Measurements from ENCODE around the gene PHLDB1.

PHLDB1 gene

DNA sequence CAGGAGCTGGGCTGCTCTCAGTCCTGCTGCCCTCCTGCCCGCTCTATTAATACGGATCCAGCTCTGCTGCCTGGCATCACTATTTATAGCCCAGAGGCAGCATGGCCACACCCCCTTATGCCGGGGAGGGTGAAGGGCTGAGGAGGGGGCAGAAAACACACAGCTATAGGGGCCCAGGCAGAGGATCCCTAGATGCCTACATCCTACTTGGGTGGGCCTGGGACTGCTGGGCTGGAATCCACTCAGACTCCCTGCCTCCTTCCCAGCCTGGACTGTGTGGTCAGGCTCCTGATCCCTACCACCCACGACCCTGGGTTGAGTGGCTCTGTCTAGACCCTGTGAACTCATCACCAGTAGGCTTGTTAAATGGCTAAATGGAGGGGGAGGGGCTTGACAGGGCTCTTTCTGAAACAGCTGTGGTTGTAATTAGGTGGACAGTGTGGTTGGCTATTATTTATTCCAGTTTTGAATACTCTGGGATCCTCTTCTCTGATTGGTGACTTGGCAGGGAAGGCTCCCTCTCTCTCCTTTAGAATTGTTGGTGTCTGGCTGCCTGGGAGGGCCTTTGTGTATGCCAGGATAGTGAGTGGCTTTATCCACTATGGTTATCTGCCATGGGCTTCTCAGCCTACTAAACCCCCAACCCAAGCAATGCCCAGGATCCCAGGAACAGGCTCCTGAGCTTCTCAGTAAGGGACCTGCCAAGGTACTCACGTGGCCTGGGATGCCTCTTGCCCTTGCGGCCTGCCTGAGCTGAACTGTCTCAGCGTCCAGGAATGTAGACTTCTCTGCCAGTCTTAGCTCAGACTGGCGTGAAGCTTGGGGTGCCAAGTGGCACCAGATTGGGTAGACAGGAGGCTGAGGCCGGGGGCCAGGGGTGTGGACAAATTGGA is 15.2 kb downstream of the PHLDB1 start:
- ATAC-seq (ENCODE audit: low read depth) (no peak), DNase-seq (ENCODE audit: low spot score in 2 of 2) (no peak)
- no peak overlapping the region for H3K4me3 Mint-ChIP-seq

DNA sequence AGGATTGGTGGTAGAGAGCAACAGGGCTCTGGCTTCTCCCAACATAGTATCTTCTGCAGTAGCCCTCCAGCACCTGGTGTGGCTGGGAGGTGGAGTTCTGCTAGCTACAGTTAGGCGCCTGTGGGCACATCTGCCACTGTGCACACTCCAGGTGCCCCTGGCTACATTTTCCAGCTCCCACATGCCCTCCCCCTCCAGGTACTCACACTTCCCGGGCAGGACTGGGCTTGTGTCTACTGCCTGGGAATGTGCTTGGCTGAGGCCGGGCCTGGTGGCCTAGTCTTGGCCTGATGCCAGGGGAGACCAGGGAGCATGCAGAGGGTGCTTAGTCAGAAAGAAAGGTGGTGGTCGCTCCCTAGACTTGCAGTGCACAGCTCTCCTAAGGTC is 15.8 kb downstream of the PHLDB1 start:
- DNase-seq (ENCODE audit: low spot score in 2 of 2) (no peak), ATAC-seq (ENCODE audit: low read depth) (no peak)
- no peak overlapping the region for H3K4me3 Mint-ChIP-seq
- H3K27ac Mint-ChIP-seq: no peak overlapping the region
- H3K27me3 Mint-ChIP-seq: peaks cover 21% of the 10 kb centered on the region
- peaks cover 4% of the 10 kb centered on the region for H3K4me1 Mint-ChIP-seq
- no peaks in the 10 kb centered on the region for H3K9me3 Mint-ChIP-seq
- peaks cover 2% of the 10 kb centered on the region for H3K36me3 Mint-ChIP-seq

More for the DNA sequence above, 15.2 kb downstream of the PHLDB1 start:
- Mint-ChIP-seq H3K9me3 (no peaks in the 10 kb centered on the region), H3K4me1 (peaks cover 4% of the 10 kb centered on the region), H3K36me3 (peaks cover 2% of the 10 kb centered on the region), H3K27ac (no peak overlapping the region), H3K27me3 (peaks cover 21% of the 10 kb centered on the region)

DNA sequence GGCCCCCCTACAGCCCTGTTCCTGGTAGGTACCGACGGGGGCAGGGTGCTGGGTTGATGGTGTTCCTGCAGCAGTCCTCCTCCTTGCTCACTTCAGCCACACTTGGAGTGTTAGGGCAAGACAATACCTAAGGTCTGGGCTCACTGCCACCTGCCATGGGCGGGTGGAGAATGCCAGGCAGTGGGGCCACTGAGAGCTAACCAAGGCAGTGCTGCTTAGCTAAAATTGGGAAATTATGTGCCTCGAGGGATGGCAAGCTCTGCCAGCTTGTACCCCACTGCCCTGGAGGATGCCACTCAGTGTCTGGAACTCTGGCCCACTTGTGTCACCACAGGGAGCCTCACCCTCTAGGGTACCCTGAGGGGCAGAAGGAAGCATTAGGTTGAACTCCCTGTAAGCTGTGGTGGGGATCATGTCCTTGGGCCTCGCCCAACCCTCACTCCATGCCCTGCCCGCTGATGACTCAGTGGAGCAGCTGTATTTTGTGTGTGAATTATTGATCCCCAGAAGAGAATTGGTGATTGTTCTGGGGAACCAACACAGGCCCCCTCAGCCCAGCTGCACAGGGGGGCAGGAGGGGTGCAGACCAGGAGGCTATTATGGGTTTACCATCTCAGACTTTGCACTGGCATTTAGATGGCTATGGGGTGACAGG is 17.7 kb downstream of the PHLDB1 start:
- Mint-ChIP-seq H3K4me1 (peaks cover 4% of the 10 kb centered on the region), H3K9me3 (no peaks in the 10 kb centered on the region), H3K36me3 (no peaks in the 10 kb centered on the region), H3K4me3 (no peak overlapping the region), H3K27ac (no peak overlapping the region), H3K27me3 (peaks cover 10% of the 10 kb centered on the region)
- ATAC-seq (ENCODE audit: low read depth): no peak
- DNase-seq (ENCODE audit: low spot score in 2 of 2): no peak

DNA sequence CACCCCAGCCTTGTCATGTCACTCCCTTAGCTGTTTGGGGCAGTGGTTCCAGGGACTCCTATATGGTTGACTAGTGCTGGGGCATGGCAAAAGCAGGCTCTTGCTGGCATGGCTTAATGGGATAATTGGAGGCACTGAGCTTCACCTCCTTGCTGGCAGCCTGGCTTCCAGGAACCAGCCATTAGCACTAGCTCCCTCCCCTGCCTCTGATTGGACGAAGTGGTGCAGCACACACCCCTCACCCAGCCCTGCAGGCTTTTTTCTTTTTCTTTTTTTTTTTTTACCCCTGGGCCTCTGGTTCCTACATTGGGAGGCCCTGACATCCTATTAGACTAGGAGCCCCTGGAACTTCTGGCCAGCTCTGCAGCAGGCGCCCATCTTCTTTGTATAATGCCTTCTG is 18.6 kb downstream of the PHLDB1 start:
- ATAC-seq (ENCODE audit: low read depth): no peak
- Mint-ChIP-seq H3K4me1 (peaks cover 2% of the 10 kb centered on the region), H3K4me3 (no peak overlapping the region), H3K27me3 (peaks cover 11% of the 10 kb centered on the region), H3K27ac (no peak overlapping the region), H3K9me3 (no peaks in the 10 kb centered on the region), H3K36me3 (no peaks in the 10 kb centered on the region)
- DNase-seq (ENCODE audit: low spot score in 2 of 2): no peak

DNA sequence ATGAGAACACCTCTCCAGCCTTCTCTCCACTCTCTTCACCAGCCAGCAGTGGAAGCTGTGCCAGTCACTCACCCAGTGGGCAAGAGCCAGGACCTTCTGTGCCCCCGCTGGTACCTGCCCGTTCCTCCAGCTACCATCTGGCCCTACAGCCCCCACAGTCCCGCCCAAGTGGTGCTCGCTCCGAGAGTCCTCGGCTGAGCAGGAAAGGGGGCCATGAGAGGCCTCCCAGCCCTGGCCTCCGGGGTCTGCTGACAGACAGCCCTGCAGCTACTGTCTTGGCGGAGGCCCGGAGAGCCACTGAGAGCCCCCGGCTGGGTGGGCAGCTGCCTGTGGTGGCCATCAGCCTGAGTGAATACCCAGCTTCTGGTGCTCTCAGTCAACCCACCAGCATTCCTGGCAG is 20.2 kb downstream of the PHLDB1 start:
- no peak for ATAC-seq (ENCODE audit: low read depth)
- no peaks in the 10 kb centered on the region for H3K36me3 Mint-ChIP-seq
- H3K9me3 Mint-ChIP-seq: no peaks in the 10 kb centered on the region
- H3K4me3 Mint-ChIP-seq: no peak overlapping the region
- H3K27ac Mint-ChIP-seq: no peak overlapping the region
- no peak for DNase-seq (ENCODE audit: low spot score in 2 of 2)
- no peaks in the 10 kb centered on the region for H3K4me1 Mint-ChIP-seq
- H3K27me3 Mint-ChIP-seq: peaks cover 9% of the 10 kb centered on the region

DNA sequence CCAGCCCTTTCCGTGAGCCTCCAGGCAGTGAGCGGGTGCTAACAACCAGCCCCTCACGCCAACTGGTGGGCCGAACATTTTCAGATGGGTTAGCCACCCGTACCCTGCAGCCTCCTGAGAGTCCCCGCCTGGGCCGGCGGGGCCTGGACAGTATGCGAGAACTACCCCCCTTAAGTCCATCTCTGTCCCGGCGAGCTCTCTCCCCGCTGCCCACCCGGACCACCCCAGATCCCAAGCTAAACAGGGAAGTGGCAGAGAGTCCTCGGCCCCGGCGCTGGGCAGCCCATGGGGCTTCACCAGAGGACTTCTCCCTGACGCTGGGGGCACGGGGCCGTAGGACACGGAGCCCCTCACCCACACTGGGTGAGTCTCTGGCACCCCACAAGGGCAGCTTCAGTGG is 20.6 kb downstream of the PHLDB1 start:
- DNase-seq (ENCODE audit: low spot score in 2 of 2) (no peak), ATAC-seq (ENCODE audit: low read depth) (no peak)
- Mint-ChIP-seq H3K27me3 (peaks cover 9% of the 10 kb centered on the region), H3K4me3 (no peak overlapping the region), H3K4me1 (no peaks in the 10 kb centered on the region), H3K36me3 (no peaks in the 10 kb centered on the region), H3K9me3 (no peaks in the 10 kb centered on the region), H3K27ac (no peak overlapping the region)

DNA sequence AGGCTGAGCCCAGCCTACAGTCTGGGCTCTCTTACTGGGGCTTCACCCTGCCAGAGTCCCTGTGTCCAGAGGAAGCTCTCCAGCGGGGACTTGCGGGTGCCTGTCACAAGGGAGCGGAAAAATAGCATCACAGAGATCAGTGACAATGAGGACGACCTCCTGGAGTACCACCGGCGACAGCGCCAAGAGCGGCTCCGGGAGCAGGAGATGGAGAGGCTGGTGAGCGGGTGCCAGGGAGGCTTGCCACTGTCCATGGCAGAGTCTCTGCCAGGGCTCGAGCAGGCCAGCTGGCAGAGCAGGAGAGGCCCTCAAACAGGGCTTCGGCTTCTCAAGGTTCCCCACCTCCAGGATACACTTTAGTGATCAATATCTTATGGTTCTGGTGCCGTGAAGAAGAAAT is 21.0 kb downstream of the PHLDB1 start:
- Mint-ChIP-seq H3K4me3 (no peak overlapping the region), H3K9me3 (no peaks in the 10 kb centered on the region), H3K27me3 (peaks cover 9% of the 10 kb centered on the region), H3K27ac (no peak overlapping the region), H3K4me1 (no peaks in the 10 kb centered on the region), H3K36me3 (no peaks in the 10 kb centered on the region)
- DNase-seq (ENCODE audit: low spot score in 2 of 2) (no peak), ATAC-seq (ENCODE audit: low read depth) (no peak)

DNA sequence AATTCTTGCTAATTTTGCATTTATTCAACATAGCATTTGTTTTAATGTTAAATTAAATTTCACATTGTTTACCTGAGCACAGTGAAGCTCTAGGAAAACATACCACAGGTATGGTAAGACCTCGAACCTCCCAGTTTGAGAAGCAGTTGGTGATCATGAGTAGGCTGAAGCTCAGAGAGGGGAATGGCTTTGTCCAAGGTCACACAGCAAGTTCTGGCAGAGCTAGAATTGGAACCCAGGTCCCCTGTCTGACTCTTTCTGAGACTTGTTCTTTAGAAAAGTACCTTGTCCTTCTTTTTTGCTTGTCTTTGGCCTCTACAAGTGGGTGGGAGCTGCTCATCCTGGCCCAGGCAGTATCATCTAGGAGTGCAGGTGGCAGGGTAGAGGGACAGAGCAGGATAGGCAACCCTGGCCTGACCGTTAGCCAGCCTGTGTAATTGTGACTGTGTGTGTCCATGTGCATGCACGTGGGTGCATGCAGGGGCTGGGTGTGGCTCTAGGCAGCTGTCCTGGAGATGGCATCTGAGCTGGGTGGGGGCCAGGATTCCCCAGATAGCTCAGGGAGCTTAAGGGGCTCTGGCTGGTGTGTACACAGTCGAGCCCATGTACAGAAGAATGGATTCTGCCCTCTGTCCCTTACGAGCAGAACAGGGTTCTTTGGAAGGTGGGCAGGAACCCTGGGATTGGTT is 21.6 kb downstream of the PHLDB1 start:
- H3K27ac Mint-ChIP-seq: no peak overlapping the region
- H3K4me1 Mint-ChIP-seq: no peaks in the 10 kb centered on the region
- ATAC-seq (ENCODE audit: low read depth) (no peak), DNase-seq (ENCODE audit: low spot score in 2 of 2) (no peak)
- no peaks in the 10 kb centered on the region for H3K36me3 Mint-ChIP-seq
- H3K4me3 Mint-ChIP-seq: no peak overlapping the region
- peaks cover 7% of the 10 kb centered on the region for H3K27me3 Mint-ChIP-seq
- H3K9me3 Mint-ChIP-seq: no peaks in the 10 kb centered on the region

DNA sequence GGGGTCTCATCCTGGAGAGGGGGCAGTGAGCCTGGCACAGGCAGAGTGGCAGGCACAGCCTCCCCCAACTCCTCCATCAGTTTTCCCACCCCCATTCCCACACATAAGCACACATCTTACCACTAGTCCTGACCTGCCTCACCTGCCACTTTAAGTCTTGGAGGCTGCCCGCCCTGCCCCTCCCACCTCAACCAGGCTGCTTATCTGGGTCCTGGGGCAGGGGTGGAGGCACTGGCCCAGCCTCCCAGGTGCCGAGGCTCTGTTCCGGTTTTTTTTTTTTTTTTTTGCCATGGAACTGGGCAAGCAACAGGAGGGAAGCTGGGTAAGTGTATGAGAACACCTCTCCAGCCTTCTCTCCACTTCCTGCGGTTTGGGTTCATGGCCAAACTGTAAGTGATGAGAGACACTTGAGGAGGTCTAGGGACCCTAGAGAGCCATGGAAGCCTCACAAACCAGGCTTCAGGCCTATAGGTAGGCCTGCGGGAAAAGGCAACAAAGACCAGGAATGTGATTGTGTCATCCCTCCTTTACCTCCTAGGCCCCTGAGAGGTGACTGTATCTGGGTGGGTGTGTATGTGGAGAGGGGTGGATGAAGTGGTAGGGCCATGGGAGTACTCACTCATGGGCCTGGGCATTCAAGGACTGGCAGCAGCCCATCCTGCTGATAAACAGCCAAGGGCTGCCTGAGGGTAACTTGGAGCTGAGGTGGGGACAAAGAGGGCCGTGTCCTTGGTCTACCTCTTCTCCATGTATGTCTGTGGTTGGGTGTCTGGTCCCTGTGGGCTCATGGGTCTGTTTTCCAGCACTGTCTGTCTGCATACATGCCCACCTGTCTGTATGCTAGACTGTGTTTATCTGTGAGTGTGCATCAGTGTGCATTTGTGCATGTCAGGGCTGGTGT is 22.6 kb downstream of the PHLDB1 start:
- Mint-ChIP-seq H3K4me1 (peaks cover 3% of the 10 kb centered on the region), H3K36me3 (no peaks in the 10 kb centered on the region), H3K9me3 (no peaks in the 10 kb centered on the region), H3K4me3 (no peak overlapping the region), H3K27me3 (peaks cover 9% of the 10 kb centered on the region), H3K27ac (no peak overlapping the region)
- ATAC-seq (ENCODE audit: low read depth): no peak
- no peak for DNase-seq (ENCODE audit: low spot score in 2 of 2)

DNA sequence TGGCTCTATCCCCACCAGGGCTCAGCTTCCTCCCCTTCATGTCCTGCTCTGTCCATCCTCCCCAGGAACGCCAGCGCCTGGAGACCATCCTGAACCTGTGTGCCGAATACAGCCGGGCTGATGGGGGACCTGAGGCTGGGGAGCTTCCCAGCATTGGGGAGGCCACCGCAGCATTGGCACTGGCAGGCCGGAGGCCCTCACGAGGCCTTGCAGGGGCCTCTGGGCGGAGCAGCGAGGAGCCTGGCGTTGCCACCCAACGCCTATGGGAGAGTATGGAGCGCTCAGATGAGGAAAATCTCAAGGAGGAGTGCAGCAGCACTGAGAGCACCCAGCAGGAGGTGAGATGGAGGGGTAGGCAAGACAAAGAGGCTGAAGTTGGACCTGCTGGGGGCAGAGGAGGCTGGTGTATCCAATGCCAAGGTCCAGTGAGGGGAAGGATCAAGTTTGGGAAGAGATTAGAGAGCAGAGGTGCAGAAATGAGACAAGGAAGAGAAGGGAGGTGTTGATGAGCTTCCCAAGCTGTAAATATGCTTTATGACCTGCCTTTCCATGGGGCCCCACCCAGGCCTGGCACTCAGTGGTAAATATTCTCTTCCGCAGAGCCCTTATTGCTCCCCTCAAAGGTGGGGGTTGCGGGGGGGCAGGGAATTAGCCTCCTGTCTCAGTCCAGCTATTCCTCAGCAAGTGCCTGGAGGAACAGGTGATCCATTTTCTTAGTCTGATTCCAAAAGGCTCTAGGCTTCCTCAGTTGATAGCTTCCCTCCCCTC is 23.9 kb downstream of the PHLDB1 start:
- Mint-ChIP-seq H3K36me3 (no peaks in the 10 kb centered on the region), H3K27me3 (peaks cover 15% of the 10 kb centered on the region), H3K27ac (no peak overlapping the region), H3K4me1 (peaks cover 3% of the 10 kb centered on the region), H3K4me3 (no peak overlapping the region), H3K9me3 (no peaks in the 10 kb centered on the region)
- no peak for DNase-seq (ENCODE audit: low spot score in 2 of 2)
- no peak for ATAC-seq (ENCODE audit: low read depth)

DNA sequence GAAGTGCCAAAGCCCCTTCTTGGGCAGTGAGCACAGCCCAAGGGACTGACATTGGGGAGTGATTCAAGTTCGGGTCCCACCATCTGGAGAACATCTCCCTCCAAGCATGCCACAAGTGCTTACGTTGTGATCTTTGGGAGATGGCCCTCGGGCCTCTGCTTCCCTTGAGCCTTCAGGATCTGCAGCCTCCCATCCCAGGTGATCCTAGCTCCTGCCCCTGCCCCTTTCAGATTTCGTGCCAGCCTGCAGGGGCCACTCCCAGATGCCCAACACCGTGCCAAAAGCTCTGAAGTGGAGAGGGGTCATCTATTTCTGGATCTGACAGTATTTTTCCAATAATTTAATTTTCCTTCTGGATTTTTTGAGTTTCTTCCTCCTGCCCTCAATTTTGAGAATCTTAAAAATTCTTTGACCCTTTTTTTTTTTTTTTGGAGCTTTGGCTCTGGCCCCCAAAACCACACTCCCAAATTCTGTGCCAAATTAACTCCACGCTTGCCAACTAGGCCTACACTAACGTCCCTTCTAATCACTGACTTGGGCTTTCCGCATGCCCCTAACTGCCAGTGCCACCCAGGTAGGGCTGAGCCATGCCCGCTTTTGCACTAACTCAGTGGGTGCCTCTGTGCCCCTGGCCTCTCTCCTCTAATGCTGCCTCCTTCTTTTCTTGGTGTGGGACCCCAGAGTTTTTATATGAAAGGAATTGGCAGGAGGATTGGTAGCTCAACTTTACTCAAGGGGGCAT is 25.3 kb downstream of the PHLDB1 start:
- Mint-ChIP-seq H3K4me1 (peaks cover 3% of the 10 kb centered on the region), H3K36me3 (no peaks in the 10 kb centered on the region), H3K27me3 (peaks cover 15% of the 10 kb centered on the region), H3K27ac (no peak overlapping the region), H3K9me3 (no peaks in the 10 kb centered on the region), H3K4me3 (no peak overlapping the region)
- ATAC-seq (ENCODE audit: low read depth): no peak
- no peak for DNase-seq (ENCODE audit: low spot score in 2 of 2)

DNA sequence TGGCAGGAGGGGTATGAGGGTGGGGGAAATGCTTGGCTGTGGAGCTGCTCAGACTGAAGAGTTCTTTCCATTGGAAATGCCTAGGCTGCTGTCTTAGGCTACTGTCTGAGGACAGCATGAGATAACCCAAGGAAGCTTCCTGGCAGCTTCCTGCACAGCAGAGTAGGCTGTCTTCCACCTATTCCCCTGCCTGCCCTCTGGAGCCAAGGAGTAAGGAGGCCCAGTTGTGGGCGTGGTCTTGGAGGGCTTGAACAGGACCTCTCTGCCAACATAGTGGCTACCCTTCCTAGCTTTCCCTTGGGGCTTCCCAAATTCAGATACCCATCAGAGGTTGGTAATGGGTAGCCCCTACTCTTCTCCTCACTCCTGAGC is 25.9 kb downstream of the PHLDB1 start:
- no peak for ATAC-seq (ENCODE audit: low read depth)
- Mint-ChIP-seq H3K4me3 (no peak overlapping the region), H3K9me3 (no peaks in the 10 kb centered on the region), H3K36me3 (no peaks in the 10 kb centered on the region), H3K27ac (no peak overlapping the region), H3K4me1 (peaks cover 3% of the 10 kb centered on the region), H3K27me3 (peaks cover 15% of the 10 kb centered on the region)
- no peak for DNase-seq (ENCODE audit: low spot score in 2 of 2)

DNA sequence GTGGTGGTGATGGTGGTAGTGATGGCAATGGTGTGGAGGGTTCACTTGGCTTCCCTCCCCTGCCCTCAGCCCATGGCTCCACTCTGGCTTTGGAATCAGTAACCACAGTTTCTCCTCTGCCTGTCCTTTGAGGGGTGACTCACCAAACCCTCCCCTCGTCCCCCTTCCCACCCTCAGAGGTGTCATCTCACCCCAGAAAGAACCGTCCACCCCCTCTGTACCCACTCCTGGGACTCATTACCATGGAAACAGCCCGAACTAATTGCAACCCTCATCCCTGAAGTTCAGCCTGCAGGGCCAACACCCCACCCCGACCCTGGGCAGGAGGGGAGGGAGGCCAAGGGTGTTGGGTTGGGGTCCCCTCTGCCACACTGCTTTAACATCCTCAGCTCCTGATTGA is 26.6 kb downstream of the PHLDB1 start:
- no peak for ATAC-seq (ENCODE audit: low read depth)

More for the DNA sequence above, 26.6 kb downstream of the PHLDB1 start:
- H3K9me3 Mint-ChIP-seq: no peaks in the 10 kb centered on the region
- no peaks in the 10 kb centered on the region for H3K36me3 Mint-ChIP-seq
- DNase-seq (ENCODE audit: low spot score in 2 of 2): no peak
- no peak overlapping the region for H3K27ac Mint-ChIP-seq
- peaks cover 15% of the 10 kb centered on the region for H3K27me3 Mint-ChIP-seq
- peaks cover 3% of the 10 kb centered on the region for H3K4me1 Mint-ChIP-seq
- no peak overlapping the region for H3K4me3 Mint-ChIP-seq
